Neural progenitor cell (in vitro differentiated cells): ENCODE results near the gene PTPRCAP. TPM values are rescaled to one million over a fixed set of nuclear protein-coding genes. Genes with fewer than 3 reads are reported as not detected.

Experiments used
- DNase-seq: peaks from one replicate; pipeline ENCODE4 v3.0.0-alpha.2; 2016; ENCODE audit warnings: low spot score
- H2AFZ ChIP-seq: fragments of 200-600 bp; sonication (generic); replicated peaks from 2 replicates; pipeline ENCODE4 v1.6.1; 2016; ENCODE audit warnings: antibody characterized with exemption
- H3F3A ChIP-seq: fragments of 200-600 bp; sonication (generic); 2 replicates; pipeline ENCODE4 v1.6.1; 2016; ENCODE audit warnings: antibody characterized with exemption, low read depth
- H3K27ac ChIP-seq: fragments of 200-600 bp; sonication (generic); 2 replicates; pipeline ENCODE4 v1.5.1; 2016; ENCODE audit warnings: mild to moderate bottlenecking
- H3K27me3 ChIP-seq: fragments of 200-600 bp; sonication (generic); 2 replicates; pipeline ENCODE4 v1.6.1; 2016; ENCODE audit warnings: mild to moderate bottlenecking, moderate library complexity
- H3K36me3 ChIP-seq: fragments of 200-600 bp; sonication (generic); 2 replicates; pipeline ENCODE4 v1.5.1; 2016
- H3K4me1 ChIP-seq: fragments of 200-600 bp; sonication (generic); 2 replicates; pipeline ENCODE4 v1.6.1; 2016; ENCODE audit warnings: mixed run types
- H3K4me2 ChIP-seq: fragments of 200-600 bp; sonication (generic); 2 replicates; pipeline ENCODE4 v1.6.1; 2016
- H3K4me3 ChIP-seq: fragments of 200-600 bp; sonication (generic); 2 replicates; pipeline ENCODE4 v1.5.1; 2016
- H3K79me2 ChIP-seq: fragments of 200-600 bp; sonication (generic); 2 replicates; pipeline ENCODE4 v1.6.1; 2016; ENCODE audit warnings: low read depth
- H3K9ac ChIP-seq: fragments of 200-600 bp; sonication (generic); 2 replicates; pipeline ENCODE4 v1.6.1; 2016
- H3K9me3 ChIP-seq: fragments of 200-600 bp; sonication (generic); 2 replicates; pipeline ENCODE4 v1.5.1; 2016; ENCODE audit warnings: low read depth
- H4K20me1 ChIP-seq: fragments of 200-600 bp; sonication (generic); 2 replicates; pipeline ENCODE4 v1.6.1; 2016; ENCODE audit warnings: low read depth
- H3K27ac Mint-ChIP-seq: 3 replicates; pipeline ENCODE4 v1.8.0; 2021; ENCODE audit warnings: mixed read lengths
- H3K27me3 Mint-ChIP-seq: 2 replicates; pipeline ENCODE4 v1.8.0; 2022; ENCODE audit warnings: low read depth, mild to moderate bottlenecking, inconsistent platforms, moderate library complexity, mixed read lengths; ENCODE audit not compliant: insufficient read depth
- H3K36me3 Mint-ChIP-seq: 3 replicates; pipeline ENCODE4 v1.8.0; 2021; ENCODE audit warnings: mixed read lengths
- H3K4me1 Mint-ChIP-seq: 3 replicates; pipeline ENCODE4 v1.8.0; 2021; ENCODE audit warnings: mixed read lengths
- H3K4me3 Mint-ChIP-seq: 3 replicates; pipeline ENCODE4 v1.8.0; 2021; ENCODE audit warnings: mild to moderate bottlenecking, moderate library complexity, mixed read lengths
- H3K9me3 Mint-ChIP-seq: 3 replicates; pipeline ENCODE4 v1.8.0; 2020; ENCODE audit warnings: mixed read lengths
- CTCF ChIP-seq: fragments of 200-600 bp; sonication (generic); IDR thresholded peaks from 2 replicates; pipeline ENCODE4 v1.5.1; 2017; ENCODE audit warnings: antibody characterized with exemption, mild to moderate bottlenecking
- EZH2 ChIP-seq: fragments of 200-600 bp; sonication (generic); IDR thresholded peaks from 2 replicates; pipeline ENCODE4 v1.6.1; 2017; ENCODE audit warnings: antibody characterized with exemption, mild to moderate bottlenecking, moderate library complexity
- EZH2phosphoT487 ChIP-seq: fragments of 200-600 bp; sonication (generic); IDR thresholded peaks from 2 replicates; pipeline ENCODE4 v1.6.1; 2017; ENCODE audit warnings: antibody characterized with exemption
- total RNA-seq: library from RNA; depleted of rRNA; stranded (reverse); fragments of >200 nt; gene quantifications from 2 replicates; pipeline ENCODE4 v1.2.3, GENCODE V29; 2015; ENCODE audit warnings: low replicate concordance

The PTPRCAP gene
- total RNA-seq, 1 donor from 2014 or later = not detected

GRCh38 chr11:67421430-67422031 is 16.0 kb downstream of the PTPRCAP start:
- H3K4me1 Mint-ChIP-seq = peaks cover 25% of the 10 kb centered on the region
- Histone ChIP-seq H3K27me3 (peaks cover 28% of the 10 kb centered on the region), H3K79me2 (no peaks in the 10 kb centered on the region), H3K9ac (no peak overlapping the region), H3K9me3 (no peaks in the 10 kb centered on the region), H3K4me3 (no peak overlapping the region), H3K4me1 (peaks cover 5% of the 10 kb centered on the region), H3K36me3 (no peaks in the 10 kb centered on the region), H3K4me2 (no peak overlapping the region), H4K20me1 (no peaks in the 10 kb centered on the region), H2AFZ (no peak overlapping the region), H3K27ac (no peak overlapping the region), H3F3A (peaks cover 4% of the 10 kb centered on the region)
- DNase-seq = no peak
- no peaks in the 10 kb centered on the region for H3K9me3 Mint-ChIP-seq
- H3K4me3 Mint-ChIP-seq = peak overlapping the region; percentile 81
- peaks cover 18% of the 10 kb centered on the region for H3K27me3 Mint-ChIP-seq
- no peaks in the 10 kb centered on the region for H3K36me3 Mint-ChIP-seq
- H3K27ac Mint-ChIP-seq = no peak overlapping the region
- TF ChIP-seq EZH2 = no peak
- TF ChIP-seq CTCF = no peak
- no peak for TF ChIP-seq EZH2phosphoT487

DNA sequence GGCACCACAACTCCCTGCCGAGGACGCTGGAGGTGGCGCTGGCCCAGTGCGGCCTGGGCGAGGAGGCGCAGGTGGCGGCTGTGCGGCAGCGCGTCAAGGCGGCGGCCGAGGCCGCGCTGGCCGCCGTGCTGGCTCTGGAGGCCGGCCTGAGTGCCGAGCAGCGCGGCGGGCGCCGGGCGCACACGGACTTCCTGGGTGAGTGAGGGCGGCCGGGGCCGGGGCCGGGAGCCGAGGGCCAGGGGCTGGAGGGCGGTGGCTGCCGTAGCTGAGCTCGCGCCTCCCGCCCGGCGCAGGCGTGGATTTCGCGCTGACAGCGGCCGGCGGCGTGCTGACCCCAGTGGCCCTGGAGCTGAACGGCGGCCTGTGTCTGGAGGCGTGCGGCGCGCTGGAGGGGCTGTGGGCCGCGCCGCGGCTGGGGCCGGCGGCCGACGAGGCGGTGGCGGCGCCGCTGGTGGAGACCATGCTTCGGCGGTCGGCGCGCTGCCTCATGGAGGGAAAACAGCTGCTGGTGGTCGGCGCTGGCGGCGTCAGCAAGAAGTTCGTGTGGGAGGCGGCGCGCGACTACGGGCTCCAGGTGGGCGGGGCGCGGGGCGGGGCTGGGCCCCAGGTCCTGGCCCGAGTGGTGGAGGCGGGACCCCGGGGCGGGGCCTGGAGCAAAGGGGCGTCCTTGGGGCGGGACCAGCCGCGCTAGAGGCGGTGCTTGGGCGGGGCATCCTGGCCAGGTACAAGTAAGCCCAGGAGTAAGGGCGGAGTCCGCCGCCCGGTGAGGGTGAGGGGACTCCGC is 16.6 kb downstream of the PTPRCAP start:
- peak overlapping the region; percentile 86 for H3K4me2 ChIP-seq
- no peaks in the 10 kb centered on the region for H3K36me3 ChIP-seq
- peaks cover 35% of the 10 kb centered on the region for H3K27me3 ChIP-seq
- H3K36me3 Mint-ChIP-seq = no peaks in the 10 kb centered on the region
- H3K79me2 ChIP-seq = no peaks in the 10 kb centered on the region
- no peak overlapping the region for H3K27ac Mint-ChIP-seq
- peaks cover 5% of the 10 kb centered on the region for H3K4me1 ChIP-seq
- H3F3A ChIP-seq = peaks cover 11% of the 10 kb centered on the region
- H3K4me3 Mint-ChIP-seq = peak overlapping the region; percentile 81
- no peak overlapping the region for H3K27ac ChIP-seq
- H3K4me3 ChIP-seq = peak overlapping the region; percentile 50
- no peaks in the 10 kb centered on the region for H4K20me1 ChIP-seq
- peak; percentile 97 for DNase-seq
- H3K9ac ChIP-seq = no peak overlapping the region
- no peaks in the 10 kb centered on the region for H3K9me3 Mint-ChIP-seq
- TF ChIP-seq EZH2 (no peak), EZH2phosphoT487 (no peak), CTCF (no peak)
- peaks cover 30% of the 10 kb centered on the region for H3K4me1 Mint-ChIP-seq
- no peaks in the 10 kb centered on the region for H3K9me3 ChIP-seq
- H3K27me3 Mint-ChIP-seq = peaks cover 21% of the 10 kb centered on the region
- peak overlapping the region; percentile 20 for H2AFZ ChIP-seq

GRCh38 chr11:67420147-67420645 is 17.3 kb downstream of the PTPRCAP start:
- peaks cover 41% of the 10 kb centered on the region for H3K27me3 ChIP-seq
- H3K27me3 Mint-ChIP-seq = peaks cover 20% of the 10 kb centered on the region
- peak overlapping the region; percentile 86 for H3K4me2 ChIP-seq
- H3K27ac Mint-ChIP-seq = no peak overlapping the region
- peak overlapping the region; percentile 50 for H3K4me3 ChIP-seq
- no peak for DNase-seq
- no peak overlapping the region for H3K27ac ChIP-seq
- no peaks in the 10 kb centered on the region for H3K9me3 ChIP-seq
- H3K36me3 ChIP-seq = no peaks in the 10 kb centered on the region
- H3F3A ChIP-seq = peaks cover 13% of the 10 kb centered on the region
- H2AFZ ChIP-seq = peak overlapping the region; percentile 20
- no peaks in the 10 kb centered on the region for H3K36me3 Mint-ChIP-seq
- H3K4me3 Mint-ChIP-seq = peak overlapping the region; percentile 81
- no peaks in the 10 kb centered on the region for H3K9me3 Mint-ChIP-seq
- H3K9ac ChIP-seq = no peak overlapping the region
- peaks cover 30% of the 10 kb centered on the region for H3K4me1 Mint-ChIP-seq
- no peaks in the 10 kb centered on the region for H4K20me1 ChIP-seq
- peaks cover 5% of the 10 kb centered on the region for H3K4me1 ChIP-seq
- TF ChIP-seq EZH2 (no peak), EZH2phosphoT487 (no peak), CTCF (no peak)
- no peaks in the 10 kb centered on the region for H3K79me2 ChIP-seq
